Stimulated activated CD4-positive, alpha-beta T cell treated with anti-CD3 and anti-CD28 coated beads, Interleukin-2, amount 100 ng/mL, for 24 hours (primary cell): ENCODE results near the gene PDSS1.
"Not testable (repeated sequence)": the region's sequence is repeated elsewhere in the genome, so short reads cannot be mapped to it uniquely, and the experiment has no call there.

ENCODE experiments used
- DNase-seq, 2 donors: peaks; one replicate each; pipeline ENCODE4 v3.0.0-alpha.2; 2020

PDSS1 gene

GRCh38 chr10:26697163-26697921 is at the start of gene PDSS1:
Gene PDSS1, plus strand, starts transcription at chr10:26697701. Its CDS starts 11 bp downstream, at chr10:26697712.
- peak; percentile 73 to 75 for DNase-seq

- not testable (repeated sequence) for DNase-seq
These were observed 49.3 kb upstream of the PDSS1 start for GRCh38 chr10:26648245-26648636.

- DNase-seq, result no peak
These were observed 47.1 kb upstream of the PDSS1 start for GRCh38 chr10:26650406-26650805.

- DNase-seq, result not testable (repeated sequence)
These were observed 46.0 kb upstream of the PDSS1 start for GRCh38 chr10:26651476-26651875.

DNA sequence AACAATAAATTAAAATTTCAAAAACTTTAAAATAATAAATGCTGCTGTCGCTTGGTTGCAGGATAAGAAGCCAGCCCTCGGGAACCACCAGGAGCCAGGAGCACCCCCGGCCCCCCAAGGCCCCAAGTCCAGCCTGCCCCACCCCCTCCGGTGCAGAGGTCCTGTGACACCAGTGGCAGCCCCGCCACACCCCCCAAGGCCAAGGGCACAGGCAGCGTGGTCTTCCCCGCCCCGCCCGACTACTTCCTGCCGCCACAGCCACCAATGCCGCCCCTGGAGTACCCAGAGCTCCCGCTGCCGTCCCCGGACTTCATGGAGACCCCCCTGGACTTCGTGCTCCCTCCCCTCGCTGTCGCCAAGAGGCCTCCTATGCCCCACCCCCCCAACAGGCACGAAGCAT is 44.5 kb upstream of the PDSS1 start:
- no peak for DNase-seq

DNA sequence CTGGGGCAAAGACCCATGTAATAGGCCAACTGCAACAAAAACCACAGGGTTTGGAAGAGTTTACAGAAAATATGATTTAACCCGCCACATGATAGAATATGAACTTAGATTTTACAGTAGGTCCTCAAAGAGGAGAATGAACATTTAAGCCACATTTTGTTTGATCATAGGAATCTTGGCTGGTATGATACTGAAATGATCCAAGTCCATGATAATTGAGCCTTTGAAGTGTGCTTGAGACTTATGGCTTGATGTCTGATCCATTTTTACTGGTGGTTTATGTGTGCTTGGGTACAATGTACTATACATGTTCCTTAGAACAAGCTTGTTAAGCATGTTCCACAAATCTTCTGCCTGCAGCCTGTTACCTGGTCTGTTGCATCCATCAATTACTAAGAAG is 41.8 kb upstream of the PDSS1 start:
- no peak for DNase-seq

DNA sequence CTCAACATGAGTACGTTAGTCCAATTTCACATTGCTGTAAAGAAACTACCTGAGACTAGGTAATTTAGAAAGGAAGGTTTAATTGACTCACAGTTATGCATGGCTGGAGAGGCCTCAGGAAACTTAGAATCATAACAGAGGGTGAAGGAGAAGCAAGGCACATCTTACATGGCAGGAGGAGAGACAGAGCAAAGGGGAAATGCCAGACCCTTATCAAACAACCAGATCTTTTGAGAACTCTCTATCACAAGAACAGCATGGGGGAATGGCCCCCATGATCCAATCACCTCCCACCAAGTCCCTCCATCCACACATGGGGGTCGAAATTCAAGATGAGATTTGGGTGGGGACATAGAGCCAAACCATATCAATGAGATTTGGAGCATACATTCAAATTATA is 34.6 kb upstream of the PDSS1 start:
- DNase-seq, result no peak

DNA sequence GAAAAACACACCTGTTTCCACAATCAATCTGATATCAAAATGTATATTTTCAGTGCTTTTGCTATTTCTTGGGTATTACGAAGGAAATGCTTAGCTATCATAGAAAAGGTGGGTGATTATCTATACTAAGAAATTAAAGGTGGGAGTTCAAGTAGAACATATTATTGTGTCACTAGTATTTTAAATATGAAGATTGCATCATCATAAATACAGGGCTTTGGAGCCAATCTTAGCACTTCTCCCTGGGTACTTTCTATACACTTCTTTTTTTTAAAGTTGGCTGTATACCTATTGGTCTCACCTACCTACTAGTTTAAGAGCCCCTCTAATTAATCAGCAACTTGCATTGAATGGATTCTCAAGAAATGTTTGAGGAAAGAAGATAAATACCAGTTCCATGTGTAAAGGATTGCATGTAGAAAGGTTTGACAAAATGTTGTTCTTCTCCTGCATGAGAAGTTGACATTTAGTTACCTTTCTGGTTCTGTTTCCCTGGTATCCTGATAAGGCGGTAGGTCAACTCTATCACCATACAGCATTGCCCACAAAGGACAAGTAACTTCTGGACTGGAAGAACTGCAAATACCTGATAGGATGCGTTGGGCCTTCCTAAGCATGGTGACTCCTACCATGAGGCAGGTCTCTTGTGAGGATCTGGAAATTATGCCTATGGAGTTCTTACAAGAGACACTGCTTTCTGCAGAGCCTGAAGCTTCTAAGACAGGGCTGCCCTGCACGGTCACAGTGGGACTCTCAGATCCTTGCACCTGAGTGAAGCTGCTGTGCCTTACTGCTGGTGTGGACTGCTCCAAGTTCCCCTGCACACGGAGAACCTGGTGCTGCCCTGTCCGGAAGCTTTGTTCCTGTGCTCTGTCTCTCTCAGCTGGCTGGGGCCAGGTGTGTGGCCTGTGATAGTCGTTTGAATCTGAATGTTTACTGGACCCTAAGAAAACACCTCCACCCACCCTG is 32.1 kb upstream of the PDSS1 start:
- DNase-seq, result no peak

- DNase-seq, result no peak
These were observed 21.6 kb upstream of the PDSS1 start for GRCh38 chr10:26675873-26676257.

DNA sequence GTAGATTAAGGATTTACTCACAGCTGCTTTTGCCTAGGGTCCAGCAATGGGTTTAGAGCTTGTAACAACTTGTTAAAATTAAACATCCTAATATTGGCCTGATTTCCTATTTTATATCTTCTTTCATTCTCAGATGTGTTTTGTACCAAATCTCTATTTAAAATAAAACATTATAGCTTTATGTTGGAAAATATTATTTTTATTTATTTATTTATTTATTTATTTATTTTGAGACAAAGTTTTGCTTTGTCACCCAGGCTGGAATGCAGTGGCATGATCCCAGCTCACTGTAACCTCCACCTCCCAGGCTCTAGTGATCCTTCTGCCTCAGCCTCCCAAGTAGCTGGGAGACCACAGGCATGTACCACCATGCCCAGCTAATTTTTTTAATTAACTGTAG is 17.9 kb upstream of the PDSS1 start:
- DNase-seq, result no peak

DNA sequence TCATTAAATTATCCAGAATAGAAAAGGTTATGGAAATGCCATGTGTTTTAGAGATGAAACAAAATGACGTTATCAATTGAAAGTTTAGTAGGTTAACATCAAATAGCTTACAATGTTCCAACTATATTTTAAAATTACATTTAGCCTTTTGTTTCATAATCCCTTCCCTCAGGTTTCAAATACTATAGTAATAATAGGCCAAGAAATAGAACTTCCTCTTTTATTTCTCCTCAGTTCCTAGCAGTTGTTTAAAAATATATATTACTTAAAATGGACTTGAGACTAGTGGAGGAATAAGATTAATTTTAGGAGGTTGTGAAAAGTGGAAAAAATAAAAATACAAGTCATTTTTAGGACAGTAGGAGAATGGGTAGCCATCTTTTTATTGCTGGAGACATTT is 16.4 kb upstream of the PDSS1 start:
- DNase-seq, result no peak

GRCh38 chr10:26681971-26682370 is 15.5 kb upstream of the PDSS1 start:
- DNase-seq, result not testable (repeated sequence)

DNA sequence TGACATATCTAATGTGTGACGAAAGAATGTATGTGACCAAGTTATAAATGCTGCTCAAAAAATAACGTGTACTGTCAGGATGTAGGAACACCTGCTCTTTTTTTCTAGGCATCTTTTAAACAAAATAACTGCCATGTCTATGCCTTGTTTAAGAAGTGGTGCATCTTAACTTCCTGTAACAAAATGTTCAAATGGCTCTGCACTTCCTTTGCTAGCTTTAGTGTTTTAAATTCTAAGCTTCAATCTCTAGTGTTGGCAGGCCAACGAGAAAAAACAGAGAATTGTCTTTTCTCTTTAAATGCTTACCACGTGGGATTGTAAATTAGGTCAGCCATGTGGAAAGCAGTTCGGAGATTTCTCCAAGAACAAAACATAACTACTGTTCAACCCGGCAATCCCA is 14.6 kb upstream of the PDSS1 start:
- DNase-seq, result no peak

GRCh38 chr10:26684667-26685264 is 12.7 kb upstream of the PDSS1 start:
- not testable (repeated sequence) for DNase-seq

GRCh38 chr10:26685441-26685840 is 12.1 kb upstream of the PDSS1 start:
- no peak for DNase-seq

GRCh38 chr10:26689399-26689798 is 8.1 kb upstream of the PDSS1 start:
- no peak for DNase-seq

DNA sequence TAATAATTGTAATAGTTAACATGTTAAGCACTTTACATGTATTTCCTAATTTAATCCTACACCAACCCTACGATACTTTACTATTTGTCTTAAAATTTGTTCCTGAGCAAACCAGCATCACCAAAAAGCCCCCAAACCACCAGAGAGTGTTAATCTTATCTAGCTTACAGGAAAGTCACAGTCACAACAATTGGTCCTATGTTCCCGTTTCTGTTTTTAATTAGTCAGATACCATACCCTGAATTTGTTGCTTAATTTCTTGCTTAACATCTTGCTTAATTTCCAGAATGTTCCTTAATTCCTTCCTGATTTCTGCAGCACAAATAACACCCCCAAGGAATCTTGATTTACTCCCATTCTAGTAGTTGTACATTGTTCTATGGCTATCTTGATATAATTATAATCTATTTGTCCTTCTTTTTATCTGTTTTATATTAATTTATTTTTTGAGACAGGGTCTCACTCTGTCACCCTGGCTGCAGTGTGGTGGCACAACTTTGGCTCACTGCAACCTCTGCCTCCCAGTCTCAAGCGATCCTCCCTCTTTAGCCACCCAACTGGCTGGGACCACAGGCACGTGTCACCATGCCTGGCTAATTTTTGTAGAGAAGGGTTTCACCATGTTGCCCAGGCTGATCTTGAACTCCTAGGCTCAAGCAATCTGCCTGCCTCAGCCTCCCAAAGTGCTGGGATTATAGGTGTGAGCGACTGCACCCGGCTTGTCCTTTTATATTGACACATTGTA is 6.6 kb upstream of the PDSS1 start:
- no peak for DNase-seq

- not testable (repeated sequence) for DNase-seq
These were observed 3.0 kb upstream of the PDSS1 start for GRCh38 chr10:26694536-26694935.

GRCh38 chr10:26696786-26697162 is 727 bp upstream of the PDSS1 start:
- no peak for DNase-seq

DNA sequence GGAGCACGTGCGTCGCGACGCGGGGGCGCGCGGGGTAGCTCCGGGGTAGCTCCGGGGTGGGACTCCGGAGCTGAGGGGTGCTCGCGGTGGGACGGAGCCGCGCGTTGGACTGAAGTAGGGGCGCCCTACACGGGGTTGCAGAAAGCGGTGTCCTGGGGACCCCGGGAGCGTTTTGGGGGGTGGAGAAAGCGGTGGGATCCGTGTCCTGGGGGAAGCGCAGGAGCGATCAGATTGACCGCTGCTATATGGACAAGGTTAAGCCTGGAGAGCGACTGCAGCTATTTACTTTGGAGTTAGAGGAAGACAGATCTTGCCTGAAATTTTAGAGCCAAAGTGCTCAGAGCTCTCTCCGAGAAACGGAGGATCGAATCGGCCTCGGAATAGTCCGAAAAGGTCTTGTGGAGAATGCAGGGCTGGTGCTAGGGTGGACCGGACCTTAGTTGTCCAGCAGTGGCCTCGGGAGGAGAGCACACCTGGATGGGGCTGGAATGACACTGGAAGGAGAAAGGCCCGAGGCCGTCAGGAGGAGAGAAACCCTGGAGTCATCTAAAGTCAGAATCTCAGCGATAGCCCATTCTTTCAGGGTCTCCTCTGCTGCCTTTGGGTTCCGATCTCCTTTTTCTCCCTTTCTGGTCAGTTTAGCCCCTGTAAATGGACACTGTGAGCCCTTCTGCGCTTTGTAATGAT is 564 bp downstream of the PDSS1 start:
- peak in 1 of 2 donors; percentile 8 for DNase-seq

DNA sequence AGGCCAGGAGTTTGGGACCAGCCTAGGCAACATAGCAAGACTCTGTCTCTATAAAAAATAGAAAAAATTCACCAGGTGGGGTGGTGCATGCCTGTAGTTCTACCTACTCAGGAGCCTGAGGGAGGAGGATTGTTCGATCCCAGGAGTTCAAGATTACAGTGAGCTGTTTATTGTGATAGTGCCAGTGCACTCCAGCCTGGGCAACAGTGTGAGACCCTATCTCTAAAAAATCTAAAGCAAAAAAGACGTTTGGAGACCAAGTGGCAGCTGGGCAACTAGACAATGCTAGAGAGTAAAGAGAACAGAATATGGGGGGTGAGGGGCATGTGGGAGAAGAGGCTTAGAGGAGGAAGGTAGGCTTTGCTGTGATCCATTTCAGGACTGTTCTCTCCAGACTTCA is 1.4 kb downstream of the PDSS1 start:
- DNase-seq, result no peak

- DNase-seq, result no peak
These were observed 2.1 kb downstream of the PDSS1 start for GRCh38 chr10:26699631-26700030.
